GM19463 (cell line): Measurements from ENCODE around the gene PCDHGA11.
"Not testable (repeated sequence)": the region's sequence is repeated elsewhere in the genome, so short reads cannot be mapped to it uniquely, and the experiment has no call there.

ENCODE experiments used
- ATAC-seq: cut with Tn5 transposase; IDR thresholded peaks from one replicate; pipeline ENCODE4 v1.9.1; 2021; ENCODE audit warnings: mild to moderate bottlenecking, moderate library complexity; ENCODE audit not compliant: unreplicated experiment

Gene PCDHGA11

DNA sequence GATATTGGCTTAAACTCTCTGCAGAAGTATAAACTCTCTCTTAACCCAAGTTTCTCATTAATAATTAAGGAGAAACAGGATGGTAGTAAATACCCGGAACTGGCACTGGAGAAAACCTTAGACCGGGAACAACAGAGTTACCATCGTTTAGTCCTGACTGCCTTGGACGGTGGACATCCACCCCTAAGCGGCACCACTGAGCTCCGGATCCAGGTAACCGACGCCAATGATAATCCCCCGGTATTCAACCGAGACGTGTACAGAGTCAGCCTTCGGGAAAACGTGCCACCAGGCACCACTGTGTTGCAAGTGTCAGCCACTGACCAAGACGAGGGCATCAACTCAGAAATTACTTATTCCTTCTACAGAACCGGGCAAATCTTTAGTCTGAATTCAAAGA, 22.2 kb upstream of the PCDHGA11 start:
- no peak for ATAC-seq

DNA sequence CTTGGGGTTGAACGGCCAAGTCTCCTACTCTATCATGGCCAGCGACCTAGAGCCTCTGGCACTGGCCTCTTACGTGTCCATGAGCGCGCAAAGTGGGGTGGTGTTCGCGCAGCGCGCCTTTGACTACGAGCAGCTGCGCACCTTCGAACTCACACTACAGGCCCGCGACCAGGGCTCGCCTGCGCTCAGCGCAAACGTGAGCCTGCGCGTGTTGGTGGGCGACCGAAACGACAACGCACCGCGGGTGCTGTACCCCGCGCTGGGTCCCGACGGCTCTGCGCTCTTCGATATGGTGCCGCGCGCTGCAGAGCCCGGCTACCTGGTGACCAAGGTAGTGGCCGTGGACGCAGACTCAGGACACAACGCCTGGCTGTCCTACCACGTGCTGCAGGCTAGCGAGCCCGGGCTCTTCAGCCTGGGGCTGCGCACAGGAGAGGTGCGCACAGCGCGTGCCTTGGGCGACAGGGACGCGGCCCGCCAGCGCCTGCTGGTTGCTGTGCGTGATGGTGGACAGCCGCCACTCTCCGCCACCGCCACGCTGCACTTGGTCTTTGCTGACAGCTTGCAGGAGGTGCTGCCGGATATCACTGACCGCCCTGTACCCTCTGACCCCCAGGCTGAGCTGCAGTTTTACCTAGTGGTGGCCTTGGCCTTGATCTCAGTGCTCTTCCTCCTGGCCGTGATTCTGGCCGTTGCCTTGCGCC, 21.1 kb upstream of the PCDHGA11 start:
- no peak for ATAC-seq

DNA sequence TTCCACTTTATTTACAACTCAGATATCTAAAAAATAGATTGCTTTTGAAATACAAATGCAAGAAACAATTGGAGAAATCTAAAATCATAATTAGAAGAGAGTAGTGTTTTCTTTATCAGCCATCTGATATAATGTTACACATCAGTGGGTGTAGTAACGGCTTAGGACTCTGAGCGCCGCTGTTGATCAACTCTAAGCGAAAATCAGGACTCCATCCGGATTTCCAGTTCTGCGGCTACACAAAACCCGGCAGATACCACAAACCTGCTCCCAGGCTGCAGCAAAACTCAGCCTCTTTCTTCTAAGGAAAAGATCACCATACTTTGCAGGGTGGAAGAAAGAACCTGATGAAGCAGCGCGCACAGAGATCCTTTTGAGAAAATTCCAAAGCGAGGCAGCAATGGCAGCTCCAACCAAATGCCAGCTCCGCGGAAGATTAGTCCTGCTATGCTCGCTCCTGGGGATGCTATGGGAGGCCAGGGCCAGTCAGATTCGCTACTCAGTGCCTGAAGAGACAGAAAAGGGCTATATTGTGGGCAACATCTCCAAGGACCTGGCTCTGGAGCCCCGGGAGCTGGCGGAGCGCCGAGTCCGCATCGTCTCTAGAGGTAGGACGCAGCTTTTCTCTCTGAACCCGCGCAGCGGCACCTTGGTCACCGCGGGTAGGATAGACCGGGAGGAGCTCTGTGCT, 18.2 kb upstream of the PCDHGA11 start, which contains the start of gene PCDHGA9:
PCDHGA9 (plus strand) TSS at position 226 of the 691 bp plus-strand sequence; CDS start at position 401, 175 bp downstream.
- no peak for ATAC-seq

DNA sequence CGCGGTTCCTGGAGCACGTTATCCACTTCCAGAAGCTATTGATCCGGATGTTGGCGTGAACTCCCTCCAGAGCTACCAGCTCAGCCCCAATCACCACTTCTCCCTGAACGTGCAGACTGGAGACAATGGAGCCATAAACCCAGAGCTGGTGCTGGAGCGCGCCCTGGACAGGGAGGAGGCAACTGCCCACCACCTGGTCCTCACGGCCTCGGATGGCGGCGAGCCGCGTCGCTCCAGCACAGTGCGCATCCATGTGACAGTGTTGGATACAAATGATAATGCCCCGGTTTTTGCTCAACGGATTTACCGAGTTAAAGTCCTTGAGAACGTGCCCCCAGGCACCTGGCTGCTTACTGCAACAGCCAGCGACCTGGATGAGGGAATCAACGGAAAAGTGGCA, 17.5 kb upstream of the PCDHGA11 start:
- no peak for ATAC-seq

DNA sequence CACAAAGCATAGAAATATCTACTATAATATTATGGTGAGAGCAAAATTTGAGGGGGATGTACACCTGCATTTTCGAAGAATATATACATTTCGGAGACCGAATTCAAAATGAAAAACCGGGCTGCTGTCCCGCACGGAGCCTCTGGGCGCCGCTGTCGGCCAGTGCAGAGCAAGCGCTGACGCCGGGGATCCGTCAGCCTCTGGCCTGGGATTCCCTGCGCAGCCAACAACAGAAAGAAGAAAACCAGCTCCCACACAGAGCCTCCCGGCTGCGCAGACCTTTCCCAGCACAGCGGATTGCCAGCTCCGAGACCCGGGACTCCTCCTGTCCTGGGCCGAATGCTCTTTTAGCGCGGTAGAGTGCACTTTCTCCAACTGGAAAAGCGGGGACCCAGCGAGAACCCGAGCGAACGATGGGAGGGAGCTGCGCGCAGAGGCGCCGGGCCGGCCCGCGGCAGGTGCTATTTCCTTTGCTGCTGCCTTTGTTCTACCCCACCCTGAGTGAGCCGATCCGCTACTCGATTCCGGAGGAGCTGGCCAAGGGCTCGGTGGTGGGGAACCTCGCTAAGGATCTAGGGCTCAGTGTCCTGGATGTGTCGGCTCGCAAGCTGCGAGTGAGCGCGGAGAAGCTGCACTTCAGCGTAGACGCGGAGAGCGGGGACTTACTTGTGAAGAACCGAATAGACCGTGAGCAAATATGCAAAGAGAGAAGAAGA, 12.9 kb upstream of the PCDHGA11 start, which contains the start of gene PCDHGB6:
PCDHGB6 (plus strand) TSS at position 232 of the 716 bp plus-strand sequence; CDS start at position 414, 182 bp downstream.
- peak; percentile 85 for ATAC-seq

DNA sequence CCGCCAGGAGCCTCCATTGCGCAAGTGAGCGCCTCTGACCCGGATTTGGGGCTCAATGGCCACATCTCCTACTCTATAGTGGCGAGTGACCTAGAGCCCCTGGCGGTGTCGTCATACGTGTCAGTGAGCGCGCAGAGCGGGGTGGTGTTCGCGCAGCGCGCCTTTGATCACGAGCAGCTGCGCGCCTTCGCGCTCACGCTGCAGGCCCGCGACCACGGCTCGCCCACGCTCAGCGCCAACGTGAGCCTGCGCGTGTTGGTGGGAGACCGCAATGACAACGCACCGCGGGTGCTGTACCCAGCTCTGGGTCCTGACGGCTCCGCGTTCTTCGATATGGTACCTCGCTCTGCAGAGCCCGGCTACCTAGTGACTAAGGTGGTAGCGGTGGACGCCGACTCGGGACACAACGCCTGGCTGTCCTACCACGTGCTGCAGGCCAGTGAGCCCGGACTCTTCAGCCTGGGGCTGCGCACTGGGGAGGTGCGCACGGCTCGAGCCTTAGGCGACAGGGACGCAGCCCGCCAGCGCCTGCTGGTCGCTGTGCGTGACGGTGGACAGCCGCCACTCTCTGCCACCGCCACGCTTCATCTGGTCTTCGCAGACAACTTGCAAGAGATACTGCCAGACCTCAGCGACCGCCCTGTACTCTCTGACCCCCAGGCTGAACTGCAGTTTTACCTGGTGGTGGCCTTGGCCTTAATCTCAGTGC, 11.1 kb upstream of the PCDHGA11 start:
- no peak for ATAC-seq

DNA sequence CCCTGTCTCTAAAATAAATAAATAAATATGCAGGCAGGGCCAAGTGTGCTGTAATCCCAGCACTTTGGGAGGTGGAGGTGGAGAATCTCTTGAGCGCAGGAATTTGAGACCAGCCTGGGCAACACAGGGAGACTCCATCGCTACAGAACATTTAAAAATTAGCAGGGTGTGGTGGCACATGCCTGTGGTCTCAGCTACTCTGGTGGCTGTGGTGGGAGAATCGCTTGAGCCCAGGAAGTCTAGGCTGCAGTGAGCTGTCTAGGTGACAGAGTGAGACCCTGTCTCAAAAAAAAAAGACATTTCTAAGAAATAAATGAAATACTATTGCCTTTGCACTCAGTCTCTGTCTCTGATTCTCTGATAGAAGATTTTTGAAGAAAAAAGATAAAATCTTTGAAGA, 9.3 kb upstream of the PCDHGA11 start:
- no peak for ATAC-seq

DNA sequence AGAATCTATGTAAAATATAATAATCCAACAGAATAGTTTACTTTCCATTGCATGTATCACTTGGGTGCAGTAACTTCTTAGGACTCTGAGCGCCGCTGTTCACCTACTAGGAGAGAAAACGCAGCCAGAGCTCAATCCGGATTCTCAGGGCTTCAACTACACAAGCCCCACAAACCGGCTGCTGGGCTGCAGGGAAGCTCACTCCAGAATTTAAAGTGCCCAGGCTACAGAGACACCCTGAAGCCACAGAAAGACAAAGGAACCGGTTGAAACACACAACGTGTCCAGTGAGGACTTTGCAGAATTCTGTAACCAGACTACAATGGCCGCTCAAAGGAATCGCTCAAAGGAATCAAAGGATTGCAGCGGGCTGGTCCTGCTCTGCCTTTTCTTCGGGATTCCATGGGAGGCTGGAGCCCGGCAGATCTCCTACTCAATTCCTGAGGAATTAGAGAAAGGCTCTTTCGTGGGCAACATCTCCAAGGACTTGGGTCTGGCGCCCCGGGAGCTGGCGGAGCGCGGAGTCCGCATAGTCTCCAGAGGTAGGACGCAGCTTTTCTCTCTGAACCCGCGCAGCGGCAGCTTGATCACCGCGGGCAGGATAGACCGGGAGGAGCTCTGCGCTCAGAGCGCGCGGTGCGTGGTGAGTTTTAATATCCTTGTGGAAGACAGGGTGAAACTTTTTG, 7.9 kb upstream of the PCDHGA11 start, which contains the start of gene PCDHGA10:
PCDHGA10 (plus strand) TSS at position 134 of the 686 bp plus-strand sequence; CDS start at position 323, 189 bp downstream.
- ATAC-seq: peak; percentile 71

DNA sequence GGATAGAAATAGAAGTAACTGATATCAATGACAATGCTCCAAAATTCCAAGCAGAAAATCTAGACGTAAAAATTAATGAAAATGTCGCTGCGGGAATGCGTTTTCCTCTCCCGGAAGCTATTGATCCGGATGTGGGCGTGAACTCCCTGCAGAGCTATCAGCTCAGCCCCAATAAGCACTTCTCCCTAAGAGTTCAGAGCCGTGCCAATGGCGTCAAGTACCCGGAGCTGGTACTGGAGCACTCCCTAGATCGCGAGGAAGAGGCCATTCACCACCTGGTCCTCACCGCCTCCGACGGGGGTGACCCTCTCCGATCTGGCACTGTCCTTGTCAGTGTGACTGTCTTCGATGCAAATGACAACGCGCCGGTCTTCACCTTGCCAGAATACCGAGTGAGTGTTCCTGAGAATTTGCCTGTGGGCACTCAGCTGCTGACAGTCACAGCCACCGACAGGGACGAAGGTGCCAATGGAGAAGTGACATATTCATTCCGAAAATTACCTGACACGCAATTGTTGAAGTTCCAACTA, 7.2 kb upstream of the PCDHGA11 start:
- ATAC-seq: no peak

DNA sequence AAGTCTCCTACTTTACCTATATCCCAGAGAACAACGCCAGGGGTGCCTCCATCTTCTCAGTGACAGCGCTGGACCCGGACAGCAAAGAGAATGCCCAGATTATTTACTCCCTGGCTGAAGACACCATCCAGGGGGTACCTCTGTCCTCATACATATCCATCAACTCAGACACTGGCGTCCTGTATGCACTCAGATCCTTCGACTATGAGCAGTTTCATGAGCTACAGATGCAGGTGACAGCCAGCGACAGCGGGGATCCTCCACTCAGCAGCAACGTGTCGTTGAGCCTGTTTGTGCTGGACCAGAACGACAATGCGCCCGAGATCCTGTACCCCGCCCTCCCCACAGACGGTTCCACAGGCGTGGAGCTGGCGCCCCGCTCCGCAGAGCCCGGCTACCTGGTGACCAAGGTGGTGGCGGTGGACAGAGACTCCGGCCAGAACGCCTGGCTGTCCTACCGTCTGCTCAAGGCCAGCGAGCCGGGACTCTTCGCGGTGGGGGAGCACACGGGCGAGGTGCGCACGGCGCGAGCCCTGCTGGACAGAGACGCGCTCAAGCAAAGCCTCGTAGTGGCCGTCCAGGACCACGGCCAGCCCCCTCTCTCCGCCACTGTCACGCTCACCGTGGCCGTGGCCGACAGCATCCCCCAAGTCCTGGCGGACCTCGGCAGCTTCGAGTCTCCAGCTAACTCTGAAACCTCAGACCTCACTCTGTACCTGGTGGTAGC, 6.1 kb upstream of the PCDHGA11 start:
- not testable (repeated sequence) for ATAC-seq

DNA sequence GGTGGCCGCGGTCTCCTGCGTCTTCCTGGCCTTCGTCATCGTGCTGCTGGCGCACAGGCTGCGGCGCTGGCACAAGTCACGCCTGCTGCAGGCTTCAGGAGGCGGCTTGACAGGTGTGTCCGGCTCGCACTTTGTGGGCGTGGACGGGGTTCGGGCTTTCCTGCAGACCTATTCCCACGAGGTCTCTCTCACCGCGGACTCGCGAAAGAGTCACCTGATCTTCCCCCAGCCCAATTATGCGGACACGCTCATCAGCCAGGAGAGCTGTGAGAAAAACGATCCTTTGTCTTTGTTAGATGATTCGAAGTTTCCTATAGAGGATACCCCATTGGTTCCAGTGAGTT, 5.6 kb upstream of the PCDHGA11 start:
- not testable (repeated sequence) for ATAC-seq

DNA sequence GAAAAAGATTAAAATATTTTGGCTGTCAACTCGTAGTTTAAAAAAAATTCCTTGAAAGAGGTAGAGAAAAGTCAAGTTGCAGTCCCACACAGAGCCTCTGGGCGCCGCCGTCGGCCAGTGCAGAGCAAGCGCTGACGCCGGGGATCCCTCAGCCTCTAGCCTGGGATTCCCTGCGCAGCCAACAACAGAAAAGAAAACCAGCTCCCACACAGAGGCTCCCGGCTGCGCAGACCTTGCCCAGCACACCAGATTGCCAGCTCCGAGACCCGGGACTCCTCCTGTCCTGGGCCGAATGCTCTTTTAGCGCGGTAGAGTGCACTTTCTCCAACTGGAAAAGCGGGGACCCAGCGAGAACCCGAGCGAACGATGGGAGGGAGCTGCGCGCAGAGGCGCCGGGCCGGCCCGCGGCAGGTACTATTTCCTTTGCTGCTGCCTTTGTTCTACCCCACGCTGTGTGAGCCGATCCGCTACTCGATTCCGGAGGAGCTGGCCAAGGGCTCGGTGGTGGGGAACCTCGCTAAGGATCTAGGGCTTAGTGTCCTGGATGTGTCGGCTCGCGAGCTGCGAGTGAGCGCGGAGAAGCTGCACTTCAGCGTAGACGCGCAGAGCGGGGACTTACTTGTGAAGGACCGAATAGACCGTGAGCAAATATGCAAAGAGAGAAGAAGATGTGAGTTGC, 3.2 kb upstream of the PCDHGA11 start, which contains the start of gene PCDHGB7:
PCDHGB7 (plus strand) TSS at position 184 of the 679 bp plus-strand sequence; CDS start at position 367, 183 bp downstream.
- peak; percentile 67 for ATAC-seq

DNA sequence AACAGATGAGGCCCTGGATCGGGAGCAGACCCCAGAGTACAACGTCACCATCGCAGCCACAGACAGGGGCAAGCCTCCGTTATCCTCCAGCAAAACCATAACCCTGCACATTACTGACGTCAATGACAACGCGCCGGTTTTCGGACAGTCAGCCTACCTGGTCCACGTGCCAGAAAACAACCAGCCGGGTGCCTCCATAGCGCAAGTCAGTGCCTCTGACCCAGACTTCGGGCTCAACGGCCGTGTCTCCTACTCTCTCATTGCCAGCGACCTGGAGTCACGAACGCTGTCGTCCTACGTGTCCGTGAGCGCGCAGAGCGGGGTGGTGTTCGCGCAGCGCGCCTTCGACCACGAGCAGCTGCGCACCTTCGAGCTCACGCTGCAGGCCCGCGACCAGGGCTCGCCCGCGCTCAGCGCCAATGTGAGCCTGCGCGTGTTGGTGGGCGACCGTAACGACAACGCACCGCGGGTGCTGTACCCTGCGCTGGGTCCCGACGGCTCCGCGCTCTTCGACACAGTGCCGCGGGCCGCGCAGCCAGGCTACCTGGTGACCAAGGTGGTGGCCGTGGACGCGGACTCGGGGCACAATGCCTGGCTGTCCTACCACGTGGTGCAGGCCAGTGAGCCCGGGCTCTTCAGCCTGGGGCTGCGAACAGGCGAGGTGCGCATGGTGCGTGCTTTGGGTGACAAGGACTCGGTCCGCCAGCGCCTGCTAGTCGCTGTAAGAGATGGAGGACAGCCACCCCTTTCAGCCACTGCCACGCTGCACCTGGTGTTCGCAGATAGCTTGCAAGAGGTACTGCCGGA, 1.6 kb upstream of the PCDHGA11 start:
- ATAC-seq: no peak

DNA sequence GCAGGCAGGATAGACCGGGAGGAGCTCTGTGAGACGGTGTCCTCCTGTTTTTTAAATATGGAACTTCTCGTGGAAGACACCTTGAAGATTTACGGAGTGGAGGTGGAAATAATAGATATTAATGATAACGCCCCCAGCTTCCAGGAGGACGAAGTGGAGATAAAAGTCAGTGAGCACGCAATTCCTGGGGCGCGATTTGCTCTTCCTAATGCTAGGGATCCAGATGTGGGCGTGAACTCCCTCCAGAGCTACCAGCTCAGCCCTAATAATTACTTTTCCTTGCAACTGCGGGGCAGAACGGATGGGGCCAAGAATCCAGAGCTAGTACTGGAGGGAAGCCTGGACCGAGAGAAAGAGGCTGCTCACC, 621 bp downstream of the PCDHGA11 start:
- no peak for ATAC-seq

DNA sequence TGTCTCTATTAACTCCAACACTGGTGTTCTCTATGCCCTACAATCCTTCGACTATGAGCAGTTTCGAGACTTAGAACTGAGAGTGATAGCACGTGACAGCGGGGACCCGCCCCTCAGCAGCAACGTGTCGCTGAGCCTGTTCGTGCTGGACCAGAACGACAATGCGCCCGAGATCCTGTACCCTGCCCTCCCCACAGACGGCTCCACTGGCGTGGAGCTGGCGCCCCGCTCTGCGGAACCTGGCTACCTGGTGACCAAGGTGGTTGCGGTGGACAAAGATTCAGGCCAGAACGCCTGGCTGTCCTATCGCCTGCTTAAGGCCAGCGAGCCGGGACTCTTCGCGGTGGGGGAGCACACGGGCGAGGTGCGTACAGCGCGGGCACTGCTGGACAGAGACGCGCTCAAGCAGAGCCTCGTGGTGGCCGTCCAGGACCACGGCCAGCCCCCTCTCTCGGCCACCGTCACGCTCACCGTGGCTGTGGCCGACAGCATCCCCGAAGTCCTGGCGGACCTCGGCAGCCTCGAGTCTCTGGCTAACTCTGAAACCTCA, 2.0 kb downstream of the PCDHGA11 start:
- no peak for ATAC-seq

DNA sequence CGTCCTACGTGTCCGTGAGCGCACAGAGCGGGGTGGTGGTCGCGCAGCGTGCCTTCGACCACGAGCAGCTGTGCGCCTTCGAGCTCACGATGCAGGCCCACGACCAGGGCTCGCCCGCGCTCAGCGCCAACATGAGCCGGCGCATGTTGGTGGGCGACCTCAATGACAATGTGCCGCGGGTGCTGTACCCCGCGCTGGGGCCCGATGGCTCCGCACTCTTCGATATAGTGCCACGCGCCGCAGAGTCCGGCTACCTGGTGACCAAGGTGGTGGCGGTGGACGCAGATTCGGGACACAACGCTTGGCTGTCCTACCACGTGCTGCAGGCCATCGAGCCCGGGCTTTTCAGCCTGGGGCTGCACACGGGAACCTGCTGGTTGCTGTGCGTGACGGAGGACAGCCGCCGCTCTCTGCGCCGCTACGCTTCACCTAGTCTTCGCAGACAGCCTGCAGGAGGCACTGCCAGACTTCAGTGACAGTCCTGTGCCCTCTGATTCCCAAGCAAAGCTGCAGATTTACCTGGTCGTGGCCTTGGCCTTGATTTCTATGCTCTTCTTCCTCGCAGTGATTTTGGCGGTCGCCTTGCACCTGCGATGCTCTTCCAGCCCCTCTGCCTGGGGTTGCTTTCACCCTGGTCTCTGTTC, 7.1 kb downstream of the PCDHGA11 start:
- ATAC-seq: no peak
